ENCODE results near the gene FBXL7.
"Not testable (repeated sequence)": the region's sequence is repeated elsewhere in the genome, so short reads cannot be mapped to it uniquely, and the experiment has no call there.

The FBXL7 gene

DNA sequence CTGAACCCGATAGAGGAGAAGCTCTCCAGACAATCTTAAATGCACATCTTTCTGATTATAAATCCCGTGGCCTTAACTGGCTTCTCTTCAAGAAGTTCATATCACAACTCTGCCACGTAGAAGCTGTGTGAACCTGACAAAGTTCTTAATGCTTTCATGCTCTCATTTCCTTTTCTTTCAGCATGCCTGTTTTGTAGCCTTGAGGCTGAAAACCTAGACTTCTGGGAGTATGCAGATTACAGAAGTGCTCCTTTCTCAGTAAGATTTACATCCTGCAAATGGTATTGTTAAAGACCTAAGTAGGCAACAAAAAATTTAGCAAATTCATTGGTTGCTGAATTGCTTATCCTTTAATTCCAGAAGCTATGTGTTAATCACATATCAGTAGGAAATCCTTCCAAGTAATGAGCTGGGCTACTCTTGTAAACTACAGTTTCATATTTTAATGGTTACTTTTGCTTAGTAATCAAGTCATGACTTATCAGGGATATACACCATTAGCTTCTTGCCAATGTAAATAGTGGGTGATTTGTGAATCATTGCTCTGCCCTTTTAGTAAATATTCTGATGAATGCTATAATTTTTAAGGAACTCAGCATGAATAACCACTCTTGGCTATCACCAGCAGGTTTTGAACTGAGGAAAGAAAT is 334.7 kb downstream of the FBXL7 start:
- no peak for DNase-seq

DNA sequence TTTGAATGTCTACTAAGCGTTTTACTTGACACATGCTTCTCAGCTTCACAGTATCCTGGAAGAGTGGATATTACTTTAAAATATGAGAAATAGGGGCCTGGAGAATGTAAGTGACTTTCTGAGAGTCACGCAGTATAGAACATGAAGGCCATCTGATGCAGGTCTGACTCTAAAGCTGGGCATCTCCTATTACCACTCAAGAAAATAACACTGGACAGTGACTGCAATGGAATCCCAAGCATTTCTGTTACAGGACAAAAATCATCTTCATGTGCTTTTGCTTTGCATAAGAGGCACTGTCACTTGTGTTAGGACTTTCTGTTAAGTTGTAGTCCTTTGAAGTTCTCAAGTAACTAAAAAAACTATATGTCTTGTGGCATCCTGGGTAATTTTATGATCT is 335.5 kb downstream of the FBXL7 start:
- no peak for DNase-seq

DNA sequence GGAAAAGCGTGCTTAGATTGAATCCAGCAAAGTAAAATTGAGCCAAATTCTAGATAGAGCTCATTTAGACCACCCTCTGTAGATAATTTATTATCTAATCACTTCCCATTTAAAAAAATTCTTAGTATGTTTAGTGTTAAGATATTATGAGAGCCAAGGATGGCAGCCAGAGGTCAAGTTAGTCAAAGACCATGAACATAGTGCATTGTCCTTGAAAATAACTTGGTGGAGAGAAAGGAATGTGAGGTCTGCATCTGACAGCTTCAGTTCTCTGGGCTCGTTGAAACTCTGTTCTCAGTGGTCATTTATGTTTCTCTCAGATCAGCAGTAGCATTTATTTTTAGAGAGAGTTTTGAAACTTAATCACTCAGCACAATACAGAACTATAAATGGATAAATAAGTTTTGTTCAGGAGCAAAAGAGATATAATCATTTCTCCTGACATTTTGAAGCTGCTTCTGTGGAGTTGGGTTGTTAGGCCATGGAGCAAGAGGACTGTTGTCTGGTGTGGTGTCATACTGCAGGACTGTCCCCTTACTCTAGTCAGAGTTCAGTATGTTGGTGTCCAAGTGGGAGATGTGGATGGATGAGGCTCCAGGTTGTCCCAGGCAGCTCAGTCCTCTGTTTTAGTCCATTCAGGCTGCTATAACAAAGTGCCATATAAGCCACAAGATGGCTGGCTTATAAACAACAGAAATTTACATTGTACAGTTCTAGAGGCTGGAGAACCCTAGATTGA is 337.7 kb downstream of the FBXL7 start:
- no peak for DNase-seq

DNA sequence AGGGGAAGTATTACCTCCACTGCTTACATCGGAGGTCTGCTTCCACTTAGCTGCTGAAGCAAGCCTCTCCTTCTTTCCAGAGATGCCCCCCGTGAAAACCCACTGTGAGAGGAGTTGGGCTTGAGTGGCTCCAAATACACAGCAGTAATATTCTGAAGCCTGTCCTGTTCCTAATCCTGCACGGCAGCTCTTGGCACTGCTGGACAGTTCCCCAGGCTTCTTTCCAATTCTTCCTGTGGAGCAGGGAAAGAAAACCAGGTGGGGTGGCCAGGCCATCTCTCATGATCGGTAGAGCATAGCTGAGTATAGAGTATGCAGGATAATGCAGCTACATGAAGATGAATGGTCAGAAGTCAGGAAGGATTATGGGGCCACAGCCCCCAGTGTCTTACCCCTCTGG is 344.3 kb downstream of the FBXL7 start:
- DNase-seq: no peak

DNA sequence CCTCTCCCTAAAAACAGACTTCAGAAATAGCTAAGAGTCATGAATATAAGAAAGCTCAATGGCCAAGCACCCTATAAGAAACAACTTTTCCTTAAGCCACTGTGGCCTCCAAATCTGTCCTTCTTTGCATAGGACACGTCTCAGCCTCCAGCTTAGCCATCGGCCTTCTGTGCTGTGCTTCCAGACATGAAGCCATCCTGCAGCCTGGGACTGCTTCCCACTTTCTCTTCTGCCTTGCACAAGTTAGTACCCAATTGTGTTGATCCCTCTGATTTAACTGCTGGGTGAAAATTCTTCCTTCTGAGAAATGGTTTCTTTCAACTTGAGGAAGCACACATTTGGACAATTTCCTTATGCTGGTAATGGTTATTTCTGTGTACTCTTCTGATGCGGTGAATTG is 344.9 kb downstream of the FBXL7 start:
- no peak for DNase-seq

DNA sequence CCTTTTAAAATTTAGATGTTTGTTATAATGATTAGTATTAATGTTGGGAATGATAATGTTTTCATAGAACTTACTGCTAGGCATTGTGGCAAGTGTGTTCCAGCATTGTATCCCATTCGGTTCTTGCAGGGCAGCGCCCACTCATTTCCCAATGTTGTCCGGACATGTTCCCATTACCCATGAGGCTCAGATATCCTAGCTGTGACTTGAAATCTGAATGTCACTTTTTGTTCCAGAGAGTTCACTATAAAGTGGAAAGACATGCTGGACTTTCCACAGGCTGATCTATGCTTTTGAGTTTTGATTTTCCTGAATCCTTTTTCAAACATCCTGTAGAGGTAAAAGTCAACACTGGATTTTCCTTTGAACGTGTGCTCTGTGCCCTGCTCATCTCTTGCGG is 350.6 kb downstream of the FBXL7 start:
- DNase-seq: no peak

DNA sequence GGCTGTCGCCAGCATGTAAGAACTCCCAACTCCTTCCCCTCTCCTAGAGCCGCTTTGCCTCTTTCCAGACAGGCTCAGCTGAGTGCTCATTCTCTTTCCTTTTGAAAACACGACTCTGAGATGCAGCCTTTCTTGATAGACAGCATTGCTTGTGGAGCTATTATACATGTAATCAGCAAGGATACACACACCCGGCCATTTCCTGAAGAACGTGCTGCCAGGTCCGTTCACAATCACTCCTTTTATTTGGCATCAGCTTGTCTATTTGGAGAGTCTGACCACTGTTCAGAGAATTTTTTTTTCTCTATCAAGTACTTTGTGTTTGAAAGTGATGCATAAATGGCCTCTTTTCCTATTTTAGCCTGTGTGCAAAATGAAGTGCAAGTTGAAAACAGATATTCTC is 351.0 kb downstream of the FBXL7 start:
- no peak for DNase-seq

DNA sequence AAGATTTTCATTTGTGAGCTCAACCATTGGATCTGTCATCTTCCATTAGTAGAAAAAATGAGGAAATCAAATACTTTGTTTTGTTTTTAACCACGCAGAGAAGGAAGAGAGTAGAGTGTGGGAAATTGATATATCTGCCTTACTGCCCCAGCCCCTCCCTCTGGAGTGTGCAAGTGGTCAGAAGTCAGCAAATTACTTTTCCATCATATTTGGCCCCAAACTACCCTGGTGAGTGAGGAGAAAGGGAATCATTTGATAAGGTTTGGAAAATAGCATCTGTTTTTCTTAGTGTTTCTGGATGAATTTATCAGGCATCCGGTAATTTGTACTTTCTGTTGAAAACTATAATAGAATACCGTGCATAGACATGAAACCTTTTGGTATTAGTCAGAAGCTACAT is 352.2 kb downstream of the FBXL7 start:
- no peak for DNase-seq

DNA sequence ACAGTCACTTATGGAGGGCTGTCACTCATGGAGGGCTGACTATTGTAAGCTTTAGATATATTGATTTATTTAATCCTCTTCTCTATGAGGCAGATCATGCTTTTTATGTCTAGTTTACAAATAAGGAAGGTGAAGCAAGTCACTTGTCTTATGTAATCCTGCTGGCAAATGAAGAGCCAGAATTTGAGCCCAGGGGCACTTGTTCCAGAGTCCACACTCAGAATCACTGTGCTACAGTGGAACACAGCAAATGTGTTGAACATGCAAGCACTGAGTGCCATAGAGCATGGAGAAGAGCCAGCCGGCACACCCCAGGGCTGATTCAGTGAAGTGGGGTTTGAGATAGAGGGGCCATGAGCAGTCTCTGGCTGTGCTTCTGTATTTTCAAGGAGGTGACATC is 353.0 kb downstream of the FBXL7 start:
- no peak for DNase-seq

DNA sequence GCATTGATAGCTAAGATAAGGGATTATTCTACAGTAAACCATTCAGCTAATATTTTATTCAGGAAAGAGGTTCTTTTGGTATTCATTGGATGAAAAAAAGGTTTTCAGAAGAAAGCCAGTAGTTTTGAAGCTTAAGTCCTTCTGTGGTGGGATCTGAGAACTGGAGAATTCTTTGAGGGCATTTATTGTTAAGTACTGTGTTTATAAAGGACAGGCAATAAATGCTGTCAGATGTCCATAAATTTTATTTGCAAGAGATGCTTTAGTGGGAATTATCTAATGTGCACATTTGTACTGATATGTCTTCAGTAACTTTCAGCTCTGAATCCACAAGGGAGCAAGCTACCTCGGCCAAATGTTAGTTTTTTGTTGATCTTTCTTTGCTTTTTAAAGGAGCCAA is 358.3 kb downstream of the FBXL7 start:
- DNase-seq: no peak

DNA sequence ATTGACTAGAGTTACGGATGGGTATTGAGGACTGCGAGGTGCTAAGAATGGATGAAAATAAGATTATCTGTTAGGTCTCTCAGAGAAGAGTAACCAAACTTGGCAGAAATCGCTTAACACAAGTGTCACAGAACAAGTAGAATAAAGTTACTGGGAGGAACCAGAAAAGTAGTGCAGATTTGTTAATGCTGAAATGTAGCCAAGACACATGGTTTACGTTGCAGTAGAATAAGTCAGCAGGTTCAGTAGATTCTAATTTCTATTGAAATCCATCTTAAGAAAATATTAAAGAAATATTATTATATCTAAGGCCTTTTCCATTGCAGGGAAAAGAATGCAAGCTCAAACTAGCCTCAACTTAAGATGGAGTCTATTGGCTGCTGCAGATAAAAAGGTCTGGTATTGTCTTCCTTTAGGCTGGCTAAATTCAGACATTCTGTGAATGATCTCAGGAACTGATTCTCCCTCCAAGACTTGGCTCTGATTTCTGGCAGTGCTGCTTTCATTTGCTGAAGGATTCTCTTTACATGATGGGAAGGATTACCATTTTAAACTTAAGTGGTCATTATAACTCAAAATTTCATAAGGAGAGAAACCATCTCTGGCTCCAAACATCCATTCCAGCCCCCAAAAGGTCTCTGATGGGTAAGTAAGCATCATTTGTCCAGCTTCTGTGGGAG is 364.7 kb downstream of the FBXL7 start:
- DNase-seq: no peak

DNA sequence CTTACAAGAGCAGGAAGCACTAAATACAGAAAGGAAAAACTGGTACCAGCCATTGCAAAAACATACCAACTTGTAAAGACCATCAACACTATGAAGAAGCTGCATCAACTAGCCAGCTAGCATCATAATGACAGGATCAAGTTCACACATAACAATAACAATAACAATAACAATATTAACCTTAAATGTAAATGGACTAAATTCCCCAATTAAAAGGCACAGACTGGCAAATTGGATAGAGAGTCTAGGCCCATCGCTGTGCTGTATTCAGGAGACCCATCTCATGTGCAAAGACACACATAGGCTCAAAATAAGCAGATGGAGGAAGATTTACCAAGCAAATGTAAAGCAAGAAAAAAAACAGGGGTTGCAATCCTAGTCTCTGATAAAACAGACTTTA is 372.3 kb downstream of the FBXL7 start:
- not testable (repeated sequence) for DNase-seq

DNA sequence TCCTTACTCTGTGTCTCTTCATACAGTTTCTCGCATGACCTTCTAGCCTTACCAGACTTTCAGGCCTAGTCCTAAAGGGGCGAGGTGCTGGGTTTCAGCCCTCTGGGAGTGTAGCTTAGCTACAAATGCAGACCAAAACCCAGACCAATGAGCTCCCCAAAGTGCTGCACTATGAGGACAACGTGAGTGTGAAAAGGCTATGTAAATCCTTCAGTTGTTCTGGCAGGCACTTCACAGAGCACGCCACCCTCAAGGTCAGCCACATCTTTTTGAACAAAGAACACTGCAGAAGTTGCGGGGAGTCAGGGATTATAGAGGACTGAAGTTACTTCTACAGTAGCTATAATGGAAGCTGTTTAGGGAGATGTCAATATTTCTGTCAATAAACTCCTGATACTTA is 377.9 kb downstream of the FBXL7 start:
- no peak for DNase-seq

DNA sequence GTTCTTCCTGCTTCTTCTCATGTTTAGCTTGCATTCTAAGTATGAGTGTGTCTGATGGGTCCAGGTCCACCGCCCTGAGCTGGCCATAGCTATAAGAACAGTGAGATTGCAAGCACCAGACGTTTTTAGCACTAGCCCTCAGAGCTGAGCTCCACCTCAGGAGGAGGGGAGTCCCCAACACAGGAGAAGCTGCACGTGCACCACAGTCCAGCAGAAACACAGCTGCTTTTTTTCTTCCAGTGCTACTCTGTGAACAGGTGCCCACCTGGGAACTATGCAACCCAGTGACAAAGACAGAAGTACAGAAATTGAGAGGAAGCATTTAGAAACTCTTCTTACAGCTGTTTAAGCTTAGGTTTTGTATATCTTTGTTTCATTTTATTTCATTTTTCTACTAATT is 380.2 kb downstream of the FBXL7 start:
- DNase-seq: no peak

DNA sequence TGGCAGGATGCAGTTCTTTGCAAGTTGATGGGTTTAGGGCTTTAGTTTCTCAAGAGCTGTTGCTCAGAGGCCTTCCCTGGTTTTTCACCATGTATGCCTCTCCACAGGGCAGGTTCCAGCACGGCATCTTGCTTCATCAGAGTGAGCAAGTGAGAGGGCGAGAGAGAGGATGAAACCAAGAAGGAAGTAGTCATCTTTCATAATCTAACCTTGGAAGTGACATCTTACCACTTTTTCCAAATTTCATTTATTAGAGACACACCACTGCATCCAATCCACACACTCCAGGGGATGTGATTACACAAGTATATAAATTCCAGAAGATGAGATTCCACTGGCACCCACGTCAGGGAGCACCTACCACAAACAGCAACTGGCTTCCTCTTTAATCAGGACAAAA is 385.2 kb downstream of the FBXL7 start:
- DNase-seq: no peak

DNA sequence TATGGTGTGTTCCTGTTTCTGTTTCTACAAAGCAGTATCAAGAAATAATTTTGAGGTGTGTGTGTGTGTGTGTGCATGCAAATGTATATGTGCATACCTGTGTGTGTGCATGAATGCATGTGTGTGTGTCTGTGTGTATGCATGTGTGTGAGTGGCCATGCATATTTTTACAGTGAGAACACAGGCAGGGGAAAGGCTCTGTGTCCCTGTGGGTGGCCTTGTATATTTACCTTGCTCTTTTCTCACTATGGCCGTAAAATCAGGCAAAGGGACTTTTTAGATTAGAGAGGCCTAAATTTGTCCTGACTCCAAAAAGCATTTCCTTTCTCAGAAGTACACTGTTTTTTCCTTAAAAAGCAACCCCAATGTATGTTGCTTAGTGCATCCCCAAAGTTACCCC is 386.2 kb downstream of the FBXL7 start:
- DNase-seq: no peak

DNA sequence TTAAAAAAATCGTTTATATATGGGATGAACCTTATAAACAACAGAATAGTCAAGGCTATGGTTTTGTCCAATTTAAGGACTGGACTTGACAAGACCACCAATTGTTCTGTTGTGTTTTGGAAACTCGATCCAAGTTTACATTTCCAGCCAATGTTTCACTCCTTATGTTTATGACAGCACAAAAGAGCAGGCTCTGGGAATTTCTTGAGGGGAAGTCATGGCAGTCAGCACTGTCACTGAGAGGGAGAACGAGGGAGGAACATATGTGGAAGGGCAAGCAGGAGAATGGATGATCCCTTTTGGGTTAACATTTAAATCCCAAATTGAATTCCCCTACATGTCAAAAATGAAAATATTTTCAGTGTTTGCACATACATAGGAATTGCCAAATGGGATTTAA is 387.1 kb downstream of the FBXL7 start:
- DNase-seq: no peak

DNA sequence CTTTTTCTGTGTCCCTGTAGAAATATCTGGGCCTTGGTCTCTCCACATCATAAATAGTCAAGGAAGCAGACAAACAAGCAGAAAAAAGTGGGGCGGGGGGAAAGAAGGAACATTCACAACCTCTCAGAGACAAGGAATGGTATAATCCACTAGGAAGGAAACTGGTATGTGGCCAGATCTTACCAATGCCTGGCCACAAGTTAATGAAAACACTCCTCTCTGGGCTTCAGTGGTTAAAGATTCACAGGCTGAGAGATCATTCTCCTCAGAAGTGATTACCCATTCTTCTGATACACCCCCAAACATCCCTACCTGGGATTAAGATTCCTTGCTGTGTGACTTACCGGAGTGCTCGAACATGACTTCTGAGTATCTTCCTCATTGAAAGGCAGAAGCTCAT is 389.0 kb downstream of the FBXL7 start:
- no peak for DNase-seq

DNA sequence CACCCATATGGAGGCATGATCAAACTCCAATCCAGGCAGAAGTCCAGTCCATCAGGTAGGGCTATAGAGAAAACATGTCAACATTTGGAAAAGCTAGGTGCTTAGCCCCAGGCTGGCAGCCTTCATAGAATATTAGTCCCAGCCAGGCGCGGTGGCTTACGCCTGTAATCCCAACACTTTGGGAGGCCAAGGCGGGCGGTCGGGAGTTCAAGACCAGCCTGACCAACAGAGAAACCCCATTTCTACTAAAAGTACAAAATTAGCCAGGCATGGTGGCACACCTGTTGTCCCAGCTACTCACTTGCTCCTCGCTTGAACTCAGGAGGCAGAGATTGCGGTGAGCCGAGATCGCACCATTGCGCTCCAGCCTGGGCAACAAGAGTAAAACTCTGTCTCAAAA is 393.9 kb downstream of the FBXL7 start:
- DNase-seq: no peak

DNA sequence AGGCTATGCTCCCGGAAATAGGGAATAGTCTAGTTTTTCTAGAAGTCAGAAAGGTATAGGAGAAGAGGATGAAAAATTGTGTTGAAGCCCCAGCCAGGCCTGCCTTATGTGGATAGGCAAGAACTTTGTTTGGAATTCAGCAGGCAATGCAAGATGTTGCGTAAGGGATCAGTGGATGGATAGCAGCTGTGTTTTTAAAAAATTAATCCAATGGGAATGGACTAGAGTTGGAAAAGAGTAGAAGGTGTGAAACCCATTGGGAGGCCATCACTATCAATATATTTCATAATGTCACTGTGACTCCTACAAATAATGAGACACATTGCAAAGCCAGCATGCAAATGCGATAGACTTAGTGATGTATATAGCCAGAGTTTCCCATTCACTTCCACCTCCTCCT is 397.7 kb downstream of the FBXL7 start:
- DNase-seq: no peak

DNA sequence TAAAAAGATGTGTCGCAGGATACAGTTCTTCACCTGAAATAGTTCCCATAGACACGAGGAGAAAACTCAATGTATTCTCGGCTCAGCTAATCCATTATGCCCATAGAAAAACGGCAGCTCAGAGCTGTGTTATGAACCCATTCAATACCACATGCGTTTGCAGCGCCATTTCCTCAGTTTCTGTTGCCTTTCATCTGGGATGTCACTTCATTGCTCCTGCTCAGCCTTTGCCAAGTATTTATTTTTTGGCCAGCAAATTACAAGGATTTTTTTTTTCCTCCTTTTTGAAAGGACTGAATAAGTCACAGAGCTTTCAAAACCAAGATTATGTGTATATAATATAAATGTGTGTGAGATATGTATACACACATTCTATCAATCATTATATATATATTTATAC is 398.7 kb downstream of the FBXL7 start:
- DNase-seq: no peak

DNA sequence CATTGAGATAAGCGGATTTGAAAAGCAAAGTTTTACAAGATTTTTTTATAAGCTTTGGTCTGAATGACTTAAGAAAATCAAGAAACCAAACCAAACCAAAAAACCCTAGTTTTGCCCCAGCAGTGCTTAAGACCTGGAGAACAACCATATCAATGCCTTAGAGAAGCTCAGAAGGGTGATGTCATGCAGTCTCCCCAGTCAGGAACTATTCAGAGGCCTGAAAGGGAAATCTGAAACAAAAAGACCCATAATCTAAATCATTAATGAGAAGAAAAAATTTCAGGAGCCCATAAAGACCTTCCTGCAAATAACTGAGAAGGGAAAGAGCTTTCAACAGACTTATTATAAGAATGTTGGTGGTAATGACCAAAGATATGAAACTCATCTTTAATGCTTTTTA is 399.5 kb downstream of the FBXL7 start:
- DNase-seq: no peak

DNA sequence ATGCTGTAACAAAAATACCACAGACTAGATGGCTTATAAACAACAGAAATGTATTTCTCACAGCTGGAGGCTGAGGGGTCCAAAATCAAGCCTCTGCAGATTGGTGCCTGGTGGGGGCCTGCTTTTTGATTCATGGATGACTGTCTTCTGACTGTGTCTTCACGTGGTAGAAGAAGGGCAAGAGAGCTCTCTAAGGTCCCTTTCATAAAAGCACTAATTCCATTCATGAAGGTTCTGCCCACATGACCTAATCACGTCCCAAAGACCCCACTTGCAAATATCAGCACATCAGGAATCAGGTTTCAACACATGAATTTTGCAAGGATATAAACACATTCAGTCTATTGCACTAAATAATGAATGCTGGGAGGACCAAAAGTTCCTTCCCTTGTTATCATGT is 401.2 kb downstream of the FBXL7 start:
- no peak for DNase-seq

DNA sequence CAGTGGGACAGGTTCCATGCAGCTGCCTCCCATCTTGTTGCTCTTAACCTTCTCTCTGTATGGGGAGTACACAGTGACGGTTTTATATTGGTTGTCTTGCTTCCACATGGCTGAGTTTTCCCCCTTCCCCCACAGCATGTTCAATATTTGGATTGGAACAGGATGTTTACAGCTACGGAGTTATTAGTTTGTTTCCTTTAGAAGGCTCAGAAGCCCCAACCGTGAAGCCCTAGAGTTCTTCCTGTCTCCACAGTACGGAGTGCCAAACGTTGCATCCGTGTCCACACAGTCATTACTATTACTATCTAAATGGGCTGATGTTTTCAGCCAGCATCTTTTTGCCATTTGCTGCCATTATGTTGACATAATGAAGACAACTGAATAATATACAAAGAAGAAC is 402.1 kb downstream of the FBXL7 start:
- no peak for DNase-seq
